Activated CD8-positive, alpha-beta memory T cell treated with anti-CD3 and anti-CD28 coated beads, Interleukin-2, amount 50 U/mL, for 4 hours (primary cell): Measurements from ENCODE around the gene RNU4-1.

Source experiments
- DNase-seq: peaks from one replicate; pipeline ENCODE4 v3.0.0-alpha.2; 2020

The RNU4-1 gene

GRCh38 chr12:120287491-120287890 lies 5.5 kb downstream of the RNU4-1 start:
- no peak for DNase-seq

- no peak for DNase-seq
Measured at GRCh38 chr12:120286768-120287490, 6.1 kb downstream of the RNU4-1 start.

GRCh38 chr12:120284381-120284780 lies 8.7 kb downstream of the RNU4-1 start:
- no peak for DNase-seq

GRCh38 chr12:120283318-120283717 lies 9.7 kb downstream of the RNU4-1 start:
- DNase-seq: no peak

GRCh38 chr12:120278137-120279069 lies 14.6 kb downstream of the RNU4-1 start:
- DNase-seq: no peak

- no peak for DNase-seq
Measured at GRCh38 chr12:120276734-120277133, 16.3 kb downstream of the RNU4-1 start.

GRCh38 chr12:120267736-120268135 lies 25.3 kb downstream of the RNU4-1 start:
- no peak for DNase-seq

GRCh38 chr12:120266180-120266870 lies 26.7 kb downstream of the RNU4-1 start:
- DNase-seq: no peak

- DNase-seq: peak; percentile 93
Measured at GRCh38 chr12:120265473-120266179, 27.4 kb downstream of the RNU4-1 start, which contains the start of gene PXN. Gene PXN (minus strand): TSS chr12:120265730. CDS start chr12:120265629, 101 bp downstream.

GRCh38 chr12:120264904-120265472 lies 28.0 kb downstream of the RNU4-1 start:
- DNase-seq: no peak

GRCh38 chr12:120264086-120264903 lies 28.7 kb downstream of the RNU4-1 start:
- DNase-seq: no peak

GRCh38 chr12:120263748-120264085 lies 29.3 kb downstream of the RNU4-1 start:
- DNase-seq: no peak

GRCh38 chr12:120262852-120263747 lies 29.9 kb downstream of the RNU4-1 start:
- no peak for DNase-seq

GRCh38 chr12:120261951-120262851 lies 30.8 kb downstream of the RNU4-1 start:
- peak; percentile 27 for DNase-seq

GRCh38 chr12:120260607-120261006 lies 32.4 kb downstream of the RNU4-1 start:
- no peak for DNase-seq

GRCh38 chr12:120259418-120260202 lies 33.4 kb downstream of the RNU4-1 start:
- DNase-seq: no peak

GRCh38 chr12:120258323-120258896 lies 34.6 kb downstream of the RNU4-1 start:
- no peak for DNase-seq
